GM19328 (cell line): ENCODE measurements around the gene PTPRO.

Experiments
- ATAC-seq: cut with Tn5 transposase; IDR thresholded peaks from one replicate; pipeline ENCODE4 v1.9.1; 2021; ENCODE audit warnings: mild to moderate bottlenecking, moderate library complexity; ENCODE audit not compliant: unreplicated experiment

The PTPRO gene

GRCh38 chr12:15443611-15444010, 121.3 kb downstream of the PTPRO start:
- no peak for ATAC-seq

GRCh38 chr12:15444523-15444922, 122.2 kb downstream of the PTPRO start:
- ATAC-seq = no peak

GRCh38 chr12:15446807-15447206, 124.5 kb downstream of the PTPRO start:
- ATAC-seq = no peak

DNA sequence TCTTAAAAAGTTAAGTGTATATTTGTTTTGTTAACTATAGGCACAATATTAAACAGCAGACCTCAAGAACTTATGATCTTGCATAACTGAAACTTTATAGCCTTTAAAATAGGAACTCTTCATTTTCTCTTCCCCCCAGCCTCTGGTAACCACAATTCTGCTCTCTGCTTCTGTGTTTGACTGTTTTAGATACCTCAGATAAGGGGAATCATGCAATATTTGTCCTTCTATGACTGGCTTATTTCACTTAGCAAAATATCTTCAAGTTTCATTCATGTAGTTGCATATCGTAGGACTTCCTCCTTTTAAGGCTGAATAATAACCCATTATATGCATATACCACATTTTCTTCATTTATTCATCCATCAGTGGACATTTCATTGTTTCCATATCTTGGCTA, 131.3 kb downstream of the PTPRO start:
- no peak for ATAC-seq

DNA sequence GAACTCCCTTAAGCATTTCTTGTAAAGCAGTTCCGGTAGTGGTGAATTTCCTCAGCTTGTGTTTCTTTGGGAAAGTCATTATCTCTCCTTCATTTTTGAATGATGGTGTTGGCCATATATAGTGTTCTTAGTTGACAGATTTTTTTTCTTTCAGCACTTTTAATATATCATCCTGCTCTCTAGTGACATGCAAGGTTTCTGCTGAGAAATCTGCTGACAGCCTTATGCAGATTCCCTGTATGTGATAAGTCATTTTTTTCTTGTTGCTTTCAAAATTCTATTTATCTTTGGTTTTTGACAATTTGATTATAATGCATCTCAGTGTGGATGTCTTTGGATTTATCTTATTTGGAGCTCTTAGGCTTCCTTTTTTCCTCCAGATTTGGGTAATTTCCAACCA, 135.7 kb downstream of the PTPRO start:
- no peak for ATAC-seq

DNA sequence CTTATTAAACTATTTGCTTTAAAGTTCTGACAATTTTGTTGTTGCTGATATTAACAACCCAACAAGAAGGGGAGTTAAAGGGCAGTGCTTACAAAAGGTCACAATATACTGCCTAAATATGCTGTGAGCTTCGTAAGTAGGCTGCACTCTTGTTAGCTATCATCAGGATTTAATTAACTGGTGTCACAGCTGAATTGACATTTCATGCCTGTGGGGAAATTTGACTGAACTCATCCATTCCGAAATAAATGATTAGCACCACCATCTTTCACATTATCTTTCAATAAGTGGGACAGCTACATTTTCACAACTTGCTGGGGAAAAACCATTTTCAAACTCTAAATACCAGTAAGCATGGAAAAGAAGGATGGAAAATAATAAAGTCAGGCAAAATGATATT, 146.6 kb downstream of the PTPRO start:
- ATAC-seq = no peak

GRCh38 chr12:15469356-15469755, 147.0 kb downstream of the PTPRO start:
- no peak for ATAC-seq

- ATAC-seq = no peak
These were observed 149.7 kb downstream of the PTPRO start for GRCh38 chr12:15472036-15472435.

DNA sequence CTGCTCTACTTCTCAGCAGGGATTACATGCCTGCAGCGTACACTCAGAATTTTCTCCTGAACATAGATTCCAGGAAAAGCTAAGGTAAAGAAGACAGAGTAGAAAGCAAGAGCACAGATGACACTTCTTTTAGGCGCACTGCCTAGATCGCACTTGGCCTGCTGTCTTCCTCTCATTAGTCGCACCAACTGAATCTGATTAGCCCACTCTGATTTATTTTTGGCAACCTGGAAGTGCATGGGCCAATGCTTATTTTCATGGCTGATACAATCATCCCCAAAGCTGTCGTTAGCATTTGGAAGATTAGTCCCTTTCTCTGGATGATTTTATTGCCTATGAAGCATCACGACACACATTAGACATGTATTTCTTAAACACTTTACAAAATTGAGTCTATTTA, 152.5 kb downstream of the PTPRO start:
- ATAC-seq = no peak

- ATAC-seq = no peak
These were observed 155.5 kb downstream of the PTPRO start for GRCh38 chr12:15477761-15478160.

GRCh38 chr12:15481846-15482245, 159.5 kb downstream of the PTPRO start:
- no peak for ATAC-seq

DNA sequence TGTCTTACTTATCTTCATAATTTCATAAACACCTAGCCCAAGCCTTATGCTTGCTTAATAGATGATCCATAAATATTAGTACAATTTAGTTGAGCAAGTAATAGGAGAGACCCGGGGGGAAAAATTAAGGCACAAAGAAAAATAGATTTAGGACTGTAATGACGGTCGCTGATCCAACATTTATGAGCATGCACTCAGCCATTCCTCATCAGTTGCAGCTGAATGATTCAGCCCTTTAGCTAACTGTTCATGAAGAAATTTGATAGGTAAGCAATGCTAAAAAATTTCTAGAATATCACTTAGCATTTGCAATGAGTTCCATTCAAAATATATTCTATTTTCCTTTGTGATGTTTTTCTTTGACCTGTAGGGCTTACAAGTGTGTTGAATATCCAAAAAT, 163.2 kb downstream of the PTPRO start:
- ATAC-seq = no peak

DNA sequence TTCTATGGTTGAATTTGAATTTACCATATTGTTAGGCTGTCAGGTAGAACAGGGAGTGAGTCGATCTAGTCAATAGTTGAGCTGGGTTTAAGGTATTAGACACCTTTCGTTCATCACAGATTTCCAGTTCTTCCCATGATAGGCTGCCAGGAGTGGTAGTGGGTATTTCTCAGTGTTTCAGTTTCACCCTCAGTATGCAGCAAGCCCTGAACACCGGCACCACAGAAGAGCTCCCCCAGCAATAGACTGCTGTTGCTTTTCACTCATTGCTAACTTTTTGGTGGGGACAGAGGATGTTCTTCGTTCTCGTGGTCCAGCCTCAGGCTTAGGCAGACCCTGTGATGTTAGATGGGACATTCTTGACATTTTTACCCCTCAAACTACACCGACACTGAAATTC, 164.6 kb downstream of the PTPRO start:
- no peak for ATAC-seq

GRCh38 chr12:15488481-15488880, 166.2 kb downstream of the PTPRO start:
- ATAC-seq = no peak

GRCh38 chr12:15494329-15495046, 172.2 kb downstream of the PTPRO start:
- ATAC-seq = peak; percentile 69

- ATAC-seq = no peak
These were observed 173.4 kb downstream of the PTPRO start for GRCh38 chr12:15495746-15496145.

GRCh38 chr12:15496738-15497137, 174.4 kb downstream of the PTPRO start:
- no peak for ATAC-seq

DNA sequence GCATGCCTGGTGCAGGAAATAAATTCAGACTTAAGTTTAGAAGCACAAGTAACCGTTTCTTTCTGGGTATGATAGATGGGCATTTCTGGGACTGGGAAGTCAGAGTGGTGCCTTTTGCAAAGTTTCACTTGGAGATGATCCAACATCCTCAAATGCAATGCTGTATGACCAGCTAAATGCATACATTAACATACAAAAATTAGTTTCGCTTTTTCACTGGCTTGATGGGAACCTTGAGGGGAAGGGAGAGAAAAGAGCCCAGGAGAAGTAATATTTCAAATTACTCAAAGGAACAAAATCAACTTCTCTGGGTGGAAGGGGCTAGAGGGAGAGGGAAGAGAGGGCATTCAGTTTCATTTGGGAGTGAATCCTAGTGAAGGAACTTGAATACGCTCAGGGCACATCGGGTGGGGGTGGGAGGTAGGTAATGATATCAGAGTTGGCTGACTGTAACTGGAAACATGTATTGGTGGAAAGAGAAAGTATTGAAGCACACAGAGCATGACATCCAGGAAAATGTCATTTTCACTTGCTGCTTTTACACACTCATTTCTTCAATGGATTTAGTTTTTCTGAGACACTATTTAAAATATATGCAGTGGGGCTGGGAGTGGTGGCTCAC, 175.5 kb downstream of the PTPRO start:
- ATAC-seq = no peak

GRCh38 chr12:15502211-15502610, 179.9 kb downstream of the PTPRO start:
- ATAC-seq = no peak

DNA sequence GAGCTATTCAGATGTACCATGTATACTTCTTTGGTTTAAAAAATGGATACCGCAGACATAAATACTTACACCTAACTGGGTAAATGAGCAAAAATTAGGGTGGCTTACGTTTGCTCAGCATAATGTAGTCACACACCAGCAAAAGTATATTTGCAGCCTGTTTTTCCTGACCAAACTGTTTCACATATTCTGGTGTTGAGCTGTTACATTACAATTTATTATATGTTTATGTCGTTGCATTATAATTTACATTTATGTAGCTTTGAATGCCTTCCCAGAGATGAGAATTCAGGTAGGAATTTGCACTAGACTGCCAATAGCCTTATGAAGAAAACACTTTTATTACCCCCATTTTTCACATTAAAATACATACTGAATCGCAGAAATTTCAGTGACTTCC, 183.3 kb downstream of the PTPRO start:
- no peak for ATAC-seq

GRCh38 chr12:15515010-15515409, 192.7 kb downstream of the PTPRO start:
- no peak for ATAC-seq

DNA sequence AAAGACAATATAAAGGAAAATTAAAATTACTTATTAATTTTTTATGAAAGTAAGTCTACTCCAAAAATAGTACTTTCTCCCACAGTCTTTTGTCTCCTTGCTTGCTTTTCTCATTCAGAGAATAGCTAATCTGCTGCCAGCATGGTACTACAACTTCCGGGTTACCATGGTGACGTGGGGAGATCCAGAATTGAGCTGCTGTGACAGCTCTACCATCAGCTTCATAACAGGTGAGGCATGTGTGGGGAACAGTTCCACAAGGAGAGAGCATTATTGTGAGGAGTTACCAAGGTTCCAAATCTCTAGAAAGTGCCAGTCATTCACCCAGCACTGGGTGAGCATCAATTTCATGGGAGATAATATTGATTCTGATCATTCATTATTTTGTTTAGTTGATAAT, 197.8 kb downstream of the PTPRO start:
- no peak for ATAC-seq

- no peak for ATAC-seq
These were observed 198.5 kb downstream of the PTPRO start for GRCh38 chr12:15520844-15521243.
